HCT116 (cell line): ENCODE results near the gene NUCB1. TPM values are rescaled to one million over a fixed set of nuclear protein-coding genes. Genes with fewer than 3 reads are reported as not detected.

Experiments
- ATAC-seq: fragments of 200-7000 bp; cut with Tn5 transposase; 2 replicates; pipeline ENCODE4 v1.9.1; 2020; ENCODE audit warnings: mild to moderate bottlenecking, moderate library complexity
- BruUV-seq: library from RNA; stranded (reverse); fragments of 400-500 nt; replicated peaks from 2 replicates; lab custom pipeline; 2021; lab: Mats Ljungman, UMichigan
- CTCF ChIA-PET: fragments of 300-600 bp; sonication (Branson Sonifier 250); formaldehyde crosslinking; loops from one replicate; lab custom pipeline; 2021; ENCODE audit warnings: antibody characterized with exemption; lab: Charles Lee
- POLR2A ChIA-PET: fragments of 300-600, 350-600 bp; sonication (Branson Sonifier 250); formaldehyde crosslinking; loops from one replicate; lab custom pipeline; 2021; ENCODE audit warnings: antibody characterized with exemption; lab: Charles Lee
- RAD21 ChIA-PET, 2 experiments: fragments of 300-600 bp; sonication (Branson Sonifier 250); formaldehyde crosslinking; loops; one replicate each; lab custom pipeline; 2023; ENCODE audit warnings: low total read pairs in 2 of 2; ENCODE audit not compliant: uncharacterized antibody in 2 of 2, unreplicated experiment in 2 of 2, low non-redundant PET in 1 of 2; lab: Charles Lee
- DNase-seq: peaks from one replicate; pipeline ENCODE4 v3.0.0-alpha.2; 2010; ENCODE audit warnings: low read depth, low spot score
- H2AFZ ChIP-seq: fragments of 200-600 bp; shearing (Covaris generic), sonication (generic); 2 replicates; pipeline ENCODE4 v1.6.1; 2017; ENCODE audit warnings: low read depth, mixed run types, mixed read lengths, antibody characterized with exemption, low read length; ENCODE audit not compliant: poor library complexity, severe bottlenecking
- H3K27ac ChIP-seq: 2 replicates; pipeline ENCODE4 v1.5.1; 2012; ENCODE audit warnings: low read depth, low read length
- H3K27me3 ChIP-seq: fragments of 200-600 bp; sonication (generic); 2 replicates; pipeline ENCODE4 v1.6.1; 2016; ENCODE audit warnings: mixed run types, low read length, mixed read lengths; ENCODE audit not compliant: insufficient read depth
- H3K36me3 ChIP-seq, 2 experiments: fragments of 200-500 bp in 1 of 2; fragments of 200-600 bp in 1 of 2; sonication (Bioruptor generic) in 1 of 2; sonication (generic) in 1 of 2; 2 replicates each; pipeline versions ENCODE4 v1.5.1 to v1.6.1; 2014 to 2016; ENCODE audit warnings: low read length in 2 of 2, inconsistent platforms in 1 of 2, mixed read lengths in 1 of 2, mixed run types in 1 of 2; ENCODE audit not compliant: insufficient read depth in 2 of 2, control insufficient read depth in 1 of 2
- H3K4me1 ChIP-seq, 2 experiments: fragments of 200-600 bp in 1 of 2; sonication (generic) in 1 of 2; 2 replicates each; pipeline versions ENCODE4 v1.5.1 to v1.6.1; 2012 to 2017; ENCODE audit warnings: low read length in 2 of 2, inconsistent platforms in 1 of 2, mild to moderate bottlenecking in 1 of 2, mixed read lengths in 1 of 2, mixed run types in 1 of 2, moderate library complexity in 1 of 2; ENCODE audit not compliant: insufficient read depth in 2 of 2, control insufficient read depth in 1 of 2
- H3K4me2 ChIP-seq: fragments of 200-600 bp; sonication (generic); 2 replicates; pipeline ENCODE4 v1.6.1; 2017; ENCODE audit warnings: mixed run types, low read length, mixed read lengths
- H3K4me3 ChIP-seq, 2 experiments: fragments of 200-600 bp in 1 of 2; sonication (generic) in 1 of 2; replicated peaks in 1 of 2; 2 replicates each; pipeline ENCODE4 v1.5.1; 2011 to 2016; ENCODE audit warnings: low read length in 2 of 2, control low read depth in 1 of 2, low read depth in 1 of 2, mild to moderate bottlenecking in 1 of 2, mixed read lengths in 1 of 2, mixed run types in 1 of 2
- H3K79me2 ChIP-seq: fragments of 200-600 bp; sonication (generic); 2 replicates; pipeline ENCODE4 v1.6.1; 2017; ENCODE audit warnings: mild to moderate bottlenecking, mixed run types, low read length, moderate library complexity, mixed read lengths; ENCODE audit not compliant: insufficient read depth
- H3K9ac ChIP-seq: fragments of 200-600 bp; sonication (generic); 2 replicates; pipeline ENCODE4 v1.6.1; 2016; ENCODE audit warnings: low read length, mixed read lengths
- H3K9me2 ChIP-seq: fragments of 200-600 bp; sonication (generic), shearing (Covaris generic); 2 replicates; pipeline ENCODE4 v1.6.1; 2017; ENCODE audit warnings: mixed run types, mild to moderate bottlenecking, moderate library complexity; ENCODE audit not compliant: insufficient read depth
- H3K9me3 ChIP-seq, 2 experiments: fragments of 200-500 bp in 1 of 2; fragments of 200-600 bp in 1 of 2; sonication (Bioruptor generic) in 1 of 2; sonication (generic) in 1 of 2; 2 replicates each; pipeline ENCODE4 v1.6.1; 2014 to 2017; ENCODE audit warnings: low read length in 2 of 2, mixed read lengths in 2 of 2, inconsistent platforms in 1 of 2, low read depth in 1 of 2, mild to moderate bottlenecking in 1 of 2, mixed run types in 1 of 2, moderate library complexity in 1 of 2; ENCODE audit not compliant: control insufficient read depth in 1 of 2, insufficient read depth in 1 of 2
- H4K20me1 ChIP-seq: fragments of 200-600 bp; sonication (generic), shearing (Covaris generic); 2 replicates; pipeline ENCODE4 v1.6.1; 2017; ENCODE audit warnings: mixed run types, mild to moderate bottlenecking, moderate library complexity; ENCODE audit not compliant: insufficient read depth
- CBX3 ChIP-seq: IDR thresholded peaks from 2 replicates; pipeline ENCODE4 v1.6.1; 2012; ENCODE audit warnings: low read depth
- CEBPB ChIP-seq: IDR thresholded peaks from 2 replicates; pipeline ENCODE4 v1.6.1; 2012; ENCODE audit warnings: low read depth
- ELF1 ChIP-seq: IDR thresholded peaks from 2 replicates; pipeline ENCODE4 v1.6.1; 2012; ENCODE audit warnings: low read depth, borderline replicate concordance
- EZH2 ChIP-seq: fragments of 200-600 bp; sonication (generic); IDR thresholded peaks from 2 replicates; pipeline ENCODE4 v1.6.1; 2017; ENCODE audit warnings: antibody characterized with exemption, mixed run types
- FOSL1 ChIP-seq: IDR thresholded peaks from 2 replicates; pipeline ENCODE4 v1.6.1; 2012; ENCODE audit warnings: low read depth
- JUND ChIP-seq: IDR thresholded peaks from 2 replicates; pipeline ENCODE4 v1.6.1; 2012
- POLR2A ChIP-seq: IDR thresholded peaks from 2 replicates; pipeline ENCODE4 v1.7.0; 2011; ENCODE audit warnings: borderline replicate concordance; ENCODE audit not compliant: insufficient read depth, insufficient read length; ENCODE audit errors: extremely low read depth
- RAD21 ChIP-seq: IDR thresholded peaks from 2 replicates; pipeline ENCODE4 v1.6.1; 2012; ENCODE audit warnings: low read depth, mild to moderate bottlenecking
- SIN3A ChIP-seq: IDR thresholded peaks from 2 replicates; pipeline ENCODE4 v1.6.1; 2012; ENCODE audit warnings: low read depth
- SRF ChIP-seq: IDR thresholded peaks from 2 replicates; pipeline ENCODE4 v1.6.1; 2012; ENCODE audit warnings: low read depth
- TCF7L2 ChIP-seq: IDR thresholded peaks from 2 replicates; pipeline ENCODE4 v1.7.0; 2011; ENCODE audit warnings: borderline replicate concordance, inconsistent platforms; ENCODE audit not compliant: insufficient read depth, insufficient read length; ENCODE audit errors: extremely low read depth
- ZFX ChIP-seq: fragments of 450-650 bp; IDR thresholded peaks from 2 replicates; pipeline ENCODE4 v1.6.1; 2017
- ZNF274 ChIP-seq: fragments of 200-500 bp; sonication (Bioruptor generic); IDR thresholded peaks from 2 replicates; pipeline ENCODE4 v1.6.1; 2014; ENCODE audit warnings: mild to moderate bottlenecking, low read depth, low read length, inconsistent platforms
- intact Hi-C: fragments of 100-400 bp; cut with micrococcal nuclease; formaldehyde crosslinking; loops from 2 replicates; pipeline ENCODE4 v1.10.0; 2022
- total RNA-seq: library from RNA; stranded (reverse); gene quantifications from one replicate; pipeline ENCODE4 v1.2.1, GENCODE V29; 2021; ENCODE audit not compliant: unreplicated experiment
- TF ChIP-seq, protein P1 (sequence below): IDR thresholded peaks from 2 replicates; pipeline ENCODE4 v1.6.1; 2012
- TF ChIP-seq, protein P2 (sequence below): IDR thresholded peaks from 2 replicates; pipeline ENCODE4 v1.6.1; 2012
- TF ChIP-seq, protein P3 (sequence below): IDR thresholded peaks from 2 replicates; pipeline ENCODE4 v1.6.1; 2011; ENCODE audit warnings: mild to moderate bottlenecking, low read length, moderate library complexity; ENCODE audit not compliant: insufficient replicate concordance; ENCODE audit errors: extremely low read depth

The NUCB1 gene
- total RNA-seq, 1 experiment from 2014 or later, result 88.8 TPM

DNA sequence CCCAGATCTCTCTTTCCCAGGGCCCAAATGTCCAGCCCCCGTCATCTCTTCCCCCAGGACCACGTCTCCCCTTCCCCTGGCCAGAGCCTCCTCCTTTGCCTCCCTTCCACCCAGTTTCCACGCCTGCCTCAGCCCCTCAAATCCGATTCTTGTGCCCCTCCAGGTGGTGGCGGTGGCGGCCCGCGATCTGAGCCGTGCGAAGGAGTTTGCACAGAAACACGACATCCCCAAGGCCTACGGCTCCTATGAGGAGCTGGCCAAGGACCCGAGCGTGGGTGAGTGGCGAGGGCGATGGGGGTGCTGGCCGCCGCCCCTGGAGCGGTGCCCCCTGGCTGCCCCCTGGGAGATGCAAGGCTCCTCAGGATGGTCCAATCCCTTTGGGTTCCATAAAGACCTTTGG lies 34.7 kb downstream of the NUCB1 start:
- ChIA-PET RAD21 (no interaction called here), POLR2A (no interaction called here), CTCF (no interaction called here)
- H2AFZ ChIP-seq, result no peak overlapping the region
- no peak overlapping the region for H3K9ac ChIP-seq
- no peaks in the 10 kb centered on the region for H3K27me3 ChIP-seq
- H3K9me2 ChIP-seq, result no peaks in the 10 kb centered on the region
- peaks cover 12 to 17% of the 10 kb centered on the region in 2 experiments for H3K4me1 ChIP-seq
- ATAC-seq, result no peak
- H3K4me3 ChIP-seq, result no peak overlapping the region
- peak overlapping the region; percentile 99; the same call in 1 of the 2 replicates for H3K4me2 ChIP-seq
- intact Hi-C loops, result no loop called here
- H3K9me3 ChIP-seq, result no peaks in the 10 kb centered on the region
- no TSS peak for BruUV-seq
- peaks cover 0 to 4% of the 10 kb centered on the region in 2 experiments; a peak in 1 of 4 replicates for H3K36me3 ChIP-seq
- no peaks in the 10 kb centered on the region for H3K79me2 ChIP-seq
- H3K27ac ChIP-seq, result no peak overlapping the region
- no peaks in the 10 kb centered on the region for H4K20me1 ChIP-seq
- DNase-seq, result no peak
- no peak for TF ChIP-seq EZH2
- no peak for TF ChIP-seq CEBPB
- TF ChIP-seq POLR2A, result no peak
- TF ChIP-seq RAD21, result no peak
- no peak for TF ChIP-seq ELF1
- TF ChIP-seq JUND, result no peak
- no peak for TF ChIP-seq CBX3
- TF ChIP-seq, protein P1, sequence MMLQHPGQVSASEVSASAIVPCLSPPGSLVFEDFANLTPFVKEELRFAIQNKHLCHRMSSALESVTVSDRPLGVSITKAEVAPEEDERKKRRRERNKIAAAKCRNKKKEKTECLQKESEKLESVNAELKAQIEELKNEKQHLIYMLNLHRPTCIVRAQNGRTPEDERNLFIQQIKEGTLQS, result no peak
- TF ChIP-seq FOSL1, result no peak

DNA sequence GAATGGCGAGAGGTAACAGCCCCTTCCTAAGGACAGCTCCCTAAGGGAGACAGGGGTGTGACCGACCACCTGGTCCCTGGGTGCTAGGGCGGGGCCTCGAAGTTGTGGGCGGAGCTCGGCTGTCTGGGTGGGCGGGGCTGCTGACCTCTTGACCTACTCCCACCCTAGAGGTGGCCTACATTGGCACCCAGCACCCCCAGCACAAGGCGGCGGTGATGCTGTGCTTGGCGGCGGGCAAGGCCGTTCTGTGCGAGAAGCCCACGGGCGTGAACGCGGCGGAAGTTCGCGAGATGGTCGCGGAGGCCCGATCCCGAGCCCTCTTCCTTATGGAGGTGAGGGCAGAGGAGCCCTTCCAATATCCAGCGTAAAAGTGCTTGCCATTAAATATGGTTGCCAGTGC lies 35.8 kb downstream of the NUCB1 start:
- H3K9ac ChIP-seq, result no peak overlapping the region
- H3K27ac ChIP-seq, result no peak overlapping the region
- RAD21 ChIA-PET, result no interaction called here
- TF ChIP-seq, protein P2, sequence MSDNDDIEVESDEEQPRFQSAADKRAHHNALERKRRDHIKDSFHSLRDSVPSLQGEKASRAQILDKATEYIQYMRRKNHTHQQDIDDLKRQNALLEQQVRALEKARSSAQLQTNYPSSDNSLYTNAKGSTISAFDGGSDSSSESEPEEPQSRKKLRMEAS, result no peak
- no peak for TF ChIP-seq TCF7L2
- no peak for TF ChIP-seq SIN3A
- TF ChIP-seq, protein P3, sequence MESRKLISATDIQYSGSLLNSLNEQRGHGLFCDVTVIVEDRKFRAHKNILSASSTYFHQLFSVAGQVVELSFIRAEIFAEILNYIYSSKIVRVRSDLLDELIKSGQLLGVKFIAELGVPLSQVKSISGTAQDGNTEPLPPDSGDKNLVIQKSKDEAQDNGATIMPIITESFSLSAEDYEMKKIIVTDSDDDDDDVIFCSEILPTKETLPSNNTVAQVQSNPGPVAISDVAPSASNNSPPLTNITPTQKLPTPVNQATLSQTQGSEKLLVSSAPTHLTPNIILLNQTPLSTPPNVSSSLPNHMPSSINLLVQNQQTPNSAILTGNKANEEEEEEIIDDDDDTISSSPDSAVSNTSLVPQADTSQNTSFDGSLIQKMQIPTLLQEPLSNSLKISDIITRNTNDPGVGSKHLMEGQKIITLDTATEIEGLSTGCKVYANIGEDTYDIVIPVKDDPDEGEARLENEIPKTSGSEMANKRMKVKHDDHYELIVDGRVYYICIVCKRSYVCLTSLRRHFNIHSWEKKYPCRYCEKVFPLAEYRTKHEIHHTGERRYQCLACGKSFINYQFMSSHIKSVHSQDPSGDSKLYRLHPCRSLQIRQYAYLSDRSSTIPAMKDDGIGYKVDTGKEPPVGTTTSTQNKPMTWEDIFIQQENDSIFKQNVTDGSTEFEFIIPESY, result no peak
- TF ChIP-seq ZNF274, result no peak
- TF ChIP-seq RAD21, result no peak
- no peak for TF ChIP-seq CBX3
- TF ChIP-seq CEBPB, result no peak
- TF ChIP-seq SRF, result no peak
- no peak for TF ChIP-seq ZFX
- no peak for TF ChIP-seq FOSL1
- H3K27me3 ChIP-seq, result no peaks in the 10 kb centered on the region
- POLR2A ChIA-PET, result interaction anchor here (0.9 kb wide), 1 partner anchor 10 kb away, joined by 4 read pairs; no protein-coding TSS in a partner anchor
- no peaks in the 10 kb centered on the region for H3K9me3 ChIP-seq
- H3K36me3 ChIP-seq, result peaks cover 0 to 4% of the 10 kb centered on the region in 2 experiments; a peak in 1 of 4 replicates
- no peak overlapping the region for H2AFZ ChIP-seq
- H4K20me1 ChIP-seq, result no peaks in the 10 kb centered on the region
- H3K9me2 ChIP-seq, result no peaks in the 10 kb centered on the region
- no peaks in the 10 kb centered on the region for H3K79me2 ChIP-seq
- no TSS peak for BruUV-seq
- H3K4me1 ChIP-seq, result peaks cover 12 to 17% of the 10 kb centered on the region in 2 experiments
- no peak overlapping the region for H3K4me3 ChIP-seq
- no peak overlapping the region for H3K4me2 ChIP-seq
- intact Hi-C loops, result no loop called here
- CTCF ChIA-PET, result no interaction called here
- no peak for DNase-seq
- ATAC-seq, result no peak
